ENCODE measurements around the gene PLEKHM3. TPM values are rescaled to one million over a fixed set of nuclear protein-coding genes. Genes with fewer than 3 reads are reported as not detected.

Gene PLEKHM3
- total and polyA plus RNA-seq, 2 of the 13 experiments (the other 11 are each of a cell fraction or from before 2014, with no cell fraction given): 4.5 to 4.7 TPM

- TF ChIP-seq REPIN1 (CRISPR knock-in tag; IDR thresholded peaks at IDR 0.05; ENCODE audit: borderline replicate concordance, low read depth) (0 out of 2 replicates have a peak, but pooled peaks have one; percentile 36), TCF12 (IDR thresholded peaks at IDR 0.05) (no peak), TCF12 (CRISPR knock-in tag; IDR thresholded peaks at IDR 0.05) (peak; percentile 17; the same call in 1 of the 2 replicates), ZFP36 (IDR thresholded peaks at IDR 0.05; ENCODE audit: borderline replicate concordance, low read depth, low read length, partially characterized antibody) (no peak), ETS1 (CRISPR knock-in tag; IDR thresholded peaks at IDR 0.05) (no peak), PHF20 (CRISPR knock-in tag; IDR thresholded peaks at IDR 0.05) (no peak), ZNF639 (CRISPR knock-in tag; conservative IDR thresholded peaks at IDR 0.05) (no peak), SUZ12 (IDR thresholded peaks at IDR 0.05; ENCODE audit: low read depth, low read length) (no peak), ZKSCAN5 (CRISPR knock-in tag; IDR thresholded peaks at IDR 0.05) (no peak), TBX2 (CRISPR knock-in tag; IDR thresholded peaks at IDR 0.05; ENCODE audit: borderline replicate concordance) (peak; percentile 48; the same call in 1 of the 2 replicates), PBX2 (CRISPR knock-in tag; IDR thresholded peaks at IDR 0.05) (no peak), E2F5 (CRISPR knock-in tag; conservative IDR thresholded peaks at IDR 0.05) (no peak), TARDBP (CRISPR knock-in tag; IDR thresholded peaks at IDR 0.05) (peak; percentile 66; the same call in 1 of the 2 replicates), ZNF264 (CRISPR knock-in tag; IDR thresholded peaks at IDR 0.05) (no peak), ADNP (CRISPR knock-in tag; IDR thresholded peaks at IDR 0.05) (no peak), ZNF530 (CRISPR knock-in tag; IDR thresholded peaks at IDR 0.05; ENCODE audit: low read depth) (no peak), POLR2G (IDR thresholded peaks at IDR 0.05; ENCODE audit: low read depth, low read length) (peak; percentile 40; the same call in 1 of the 2 replicates), ZNF256 (CRISPR knock-in tag; conservative IDR thresholded peaks at IDR 0.05) (no peak), ZBTB34 (CRISPR knock-in tag; IDR thresholded peaks at IDR 0.05) (0 out of 2 replicates have a peak, but pooled peaks have one; percentile 34), ETV5 (CRISPR knock-in tag; IDR thresholded peaks at IDR 0.05; ENCODE audit: borderline replicate concordance) (peak; percentile 37; the same call in 1 of the 2 replicates), KDM3A (CRISPR knock-in tag; IDR thresholded peaks at IDR 0.05; ENCODE audit: low read depth) (no peak), ONECUT2 (CRISPR knock-in tag; IDR thresholded peaks at IDR 0.05) (no peak), SYNCRIP (IDR thresholded peaks at IDR 0.05; ENCODE audit: insufficient read depth, low read depth, low read length) (no peak), ZSCAN5A (CRISPR knock-in tag; IDR thresholded peaks at IDR 0.05; ENCODE audit: borderline replicate concordance) (no peak; the same call in 1 of the 2 replicates), RFX1 (IDR thresholded peaks at IDR 0.05) (no peak)
Observed at GRCh38 chr2:207935991-207936370, 89.3 kb downstream of the PLEKHM3 start (continued).

Measured in HepG2 (cell line).